Esophagus squamous epithelium (tissue), 5 donors: Measurements from ENCODE around the gene UBE2O. TPM values are rescaled to one million over a fixed set of nuclear protein-coding genes. Genes with fewer than 3 reads are reported as not detected.

Experiments
- DNase-seq: peaks from one replicate; lab custom pipeline; 2025; lab: John Stamatoyannopoulos, UW
- H3K27ac ChIP-seq, 4 donors: fragments of 200-600 bp; sonication (generic); one replicate each; pipeline ENCODE4 v1.5.1; 2016 to 2019; ENCODE audit warnings: mild to moderate bottlenecking in 1 of 4
- H3K27me3 ChIP-seq, 4 donors: fragments of 200-600 bp; sonication (generic); 1 replicate in 3 of 4; 2 replicates in 1 of 4; pipeline versions ENCODE4 v1.5.1 to v1.6.0; 2017 to 2021; ENCODE audit warnings: antibody characterized with exemption in 1 of 4
- H3K36me3 ChIP-seq, 3 donors: fragments of 200-600 bp; sonication (generic); one replicate each; pipeline ENCODE4 v1.5.1; 2016 to 2019
- H3K4me1 ChIP-seq, 3 donors: fragments of 200-600 bp; sonication (generic); one replicate each; pipeline ENCODE4 v1.5.1; 2017 to 2019
- H3K4me3 ChIP-seq, 4 donors: fragments of 200-600 bp; sonication (generic); 1 replicate in 3 of 4; 2 replicates in 1 of 4; pipeline ENCODE4 v1.5.1; 2016 to 2019; ENCODE audit warnings: mild to moderate bottlenecking in 2 of 4, moderate library complexity in 1 of 4
- H3K9me3 ChIP-seq, 3 donors: fragments of 200-600 bp; sonication (generic); one replicate each; pipeline ENCODE4 v1.5.1; 2016 to 2019
- POLR2A ChIP-seq, 4 donors: fragments of 450-650 bp; IDR thresholded peaks; one replicate each; pipeline ENCODE4 v1.6.1; 2017; ENCODE audit warnings: antibody characterized with exemption in 4 of 4, mild to moderate bottlenecking in 4 of 4, moderate library complexity in 3 of 4
- WGBS, 2 donors: methylation state at CpG; one replicate each; pipeline ENCODE4 v1.1.5; 2018; 5-methylcytosine and 5-hydroxymethylcytosine counted together
- intact Hi-C: fragments of 100-400 bp; cut with DNase I; formaldehyde crosslinking; loops from one replicate; pipeline ENCODE4 v1.15.0; 2022
- total RNA-seq, 4 donors: library from RNA; depleted of rRNA; stranded (reverse); fragments of >200 nt; gene quantifications; one replicate each; pipeline ENCODE4 v1.1.0, GENCODE V29; 2016
- TF ChIP-seq, protein P1 (sequence below), 6 experiments: fragments of 450-650 bp in 4 of 6; fragments of 200-600 bp in 2 of 6; sonication (generic) in 2 of 6; IDR thresholded peaks; one replicate each; pipeline ENCODE4 v1.5.1; 2016 to 2019; ENCODE audit warnings: antibody characterized with exemption in 6 of 6, mild to moderate bottlenecking in 4 of 6, moderate library complexity in 4 of 6
- donor health status: DM: yes; HTN: yes; CAD: no.

Gene UBE2O
- total RNA-seq, 4 donors from 2014 or later: 11.9 to 19.8 (median 16.3) TPM

DNA sequence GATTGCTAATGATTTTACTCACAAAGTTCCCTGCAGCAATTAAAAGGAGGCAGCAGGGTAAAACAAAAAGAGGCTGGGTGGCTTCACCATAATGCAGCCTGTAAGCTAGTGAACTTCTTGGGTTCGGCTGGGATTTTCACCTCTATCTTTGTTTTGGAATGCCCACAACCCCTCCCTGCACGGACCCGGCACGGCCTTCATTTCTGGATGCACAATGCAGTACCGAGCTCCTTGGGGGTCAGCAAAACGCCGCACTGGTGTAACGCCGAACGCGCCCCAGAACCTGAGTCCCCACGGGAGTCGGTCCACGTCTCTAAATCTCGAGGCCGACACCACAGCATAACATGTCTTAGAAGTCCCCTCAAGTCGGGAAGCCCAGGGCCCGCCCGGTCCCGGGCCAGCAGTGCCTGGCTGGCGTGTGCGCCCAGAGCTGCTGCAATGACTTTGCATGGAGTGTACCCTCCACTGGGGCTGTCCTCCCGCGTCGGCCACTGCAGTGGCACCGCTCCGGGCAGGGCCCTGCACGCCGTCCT lies 759 bp downstream of the UBE2O start:
- no peaks in the 10 kb centered on the region for H3K27me3 ChIP-seq
- H3K27ac ChIP-seq: peak overlapping the region in 3 of 4 donors; percentile 77 to 86 (median 80)
- H3K36me3 ChIP-seq: no peaks in the 10 kb centered on the region
- 2% methylated on average over 4 to 5 of the region's 29 CpGs for WGBS, 2 donors
- DNase-seq: no peak
- H3K4me3 ChIP-seq: peak overlapping the region; percentile 65 to 91 (median 89)
- H3K9me3 ChIP-seq: no peaks in the 10 kb centered on the region
- peaks cover 16 to 35% (median 17%) of the 10 kb centered on the region in 3 donors for H3K4me1 ChIP-seq
- no peak for TF ChIP-seq POLR2A (IDR thresholded peaks at IDR 0.05)
- TF ChIP-seq, protein P1, sequence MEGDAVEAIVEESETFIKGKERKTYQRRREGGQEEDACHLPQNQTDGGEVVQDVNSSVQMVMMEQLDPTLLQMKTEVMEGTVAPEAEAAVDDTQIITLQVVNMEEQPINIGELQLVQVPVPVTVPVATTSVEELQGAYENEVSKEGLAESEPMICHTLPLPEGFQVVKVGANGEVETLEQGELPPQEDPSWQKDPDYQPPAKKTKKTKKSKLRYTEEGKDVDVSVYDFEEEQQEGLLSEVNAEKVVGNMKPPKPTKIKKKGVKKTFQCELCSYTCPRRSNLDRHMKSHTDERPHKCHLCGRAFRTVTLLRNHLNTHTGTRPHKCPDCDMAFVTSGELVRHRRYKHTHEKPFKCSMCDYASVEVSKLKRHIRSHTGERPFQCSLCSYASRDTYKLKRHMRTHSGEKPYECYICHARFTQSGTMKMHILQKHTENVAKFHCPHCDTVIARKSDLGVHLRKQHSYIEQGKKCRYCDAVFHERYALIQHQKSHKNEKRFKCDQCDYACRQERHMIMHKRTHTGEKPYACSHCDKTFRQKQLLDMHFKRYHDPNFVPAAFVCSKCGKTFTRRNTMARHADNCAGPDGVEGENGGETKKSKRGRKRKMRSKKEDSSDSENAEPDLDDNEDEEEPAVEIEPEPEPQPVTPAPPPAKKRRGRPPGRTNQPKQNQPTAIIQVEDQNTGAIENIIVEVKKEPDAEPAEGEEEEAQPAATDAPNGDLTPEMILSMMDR (IDR thresholded peaks at IDR 0.05): no peak
- intact Hi-C loops: no loop called here

DNA sequence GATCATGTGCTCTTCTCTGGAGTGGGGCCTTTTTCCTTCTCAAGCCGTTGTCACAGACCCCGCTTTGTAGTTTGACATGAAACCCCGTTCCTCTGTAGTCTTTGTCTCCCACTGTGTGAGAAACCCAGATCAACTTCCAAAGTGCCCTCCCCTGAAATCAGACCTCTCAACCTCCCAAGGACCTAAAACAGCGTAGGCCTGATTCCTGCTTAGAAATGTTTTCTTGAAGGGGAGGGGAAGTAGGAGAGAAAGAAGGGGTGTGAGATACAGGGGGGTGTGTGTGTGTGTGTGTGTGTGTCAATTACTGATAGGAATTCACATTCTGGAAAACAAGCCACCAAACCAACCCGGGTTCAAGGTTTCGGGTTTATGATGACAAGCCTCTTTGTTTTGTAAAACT lies 1.4 kb downstream of the UBE2O start:
- intact Hi-C loops: no loop called here
- TF ChIP-seq, protein P1 (IDR thresholded peaks at IDR 0.05): no peak
- no peak for TF ChIP-seq POLR2A (IDR thresholded peaks at IDR 0.05)

DNA sequence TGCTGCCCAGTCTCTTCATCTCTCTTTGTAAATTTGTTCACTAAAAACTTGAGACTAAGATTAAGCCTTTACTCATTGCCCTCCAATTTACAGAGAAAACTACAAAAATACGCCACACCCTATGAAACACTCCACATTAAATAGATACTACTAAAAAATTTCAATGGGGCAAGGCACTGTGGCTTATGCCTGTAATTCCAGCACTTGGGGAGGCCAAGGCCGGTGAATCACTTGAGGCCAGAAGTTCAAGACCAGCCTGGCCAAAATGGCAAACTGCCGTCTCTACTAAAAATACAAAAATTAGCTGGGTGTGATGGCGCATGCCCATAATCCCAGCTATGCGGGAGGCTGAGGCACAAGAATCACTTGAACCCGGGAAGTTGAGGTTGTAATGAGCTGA lies 3.8 kb downstream of the UBE2O start:
- DNase-seq: no peak
- peaks cover 21 to 55% (median 24%) of the 10 kb centered on the region in 3 donors for H3K4me1 ChIP-seq
- H3K27ac ChIP-seq: no peak overlapping the region
- H3K9me3 ChIP-seq: no peaks in the 10 kb centered on the region
- intact Hi-C loops: no loop called here
- 91 to 97% methylated on average over 6 of the region's 6 CpGs for WGBS, 2 donors
- no peak overlapping the region for H3K4me3 ChIP-seq
- no peaks in the 10 kb centered on the region for H3K36me3 ChIP-seq
- TF ChIP-seq POLR2A (IDR thresholded peaks at IDR 0.05): no peak
- TF ChIP-seq, protein P1 (IDR thresholded peaks at IDR 0.05): no peak
- no peaks in the 10 kb centered on the region for H3K27me3 ChIP-seq

More for the DNA sequence above, 1.4 kb downstream of the UBE2O start:
- H3K9me3 ChIP-seq: no peaks in the 10 kb centered on the region
- H3K27me3 ChIP-seq: no peaks in the 10 kb centered on the region
- no peaks in the 10 kb centered on the region for H3K36me3 ChIP-seq
- H3K27ac ChIP-seq: no peak overlapping the region
- H3K4me1 ChIP-seq: peaks cover 19 to 42% (median 19%) of the 10 kb centered on the region in 3 donors
- peak overlapping the region in 1 of 4 donors; percentile 87 for H3K4me3 ChIP-seq
- WGBS, 2 donors: 75% methylated on average over 6 of the region's 6 CpGs
- DNase-seq: no peak

DNA sequence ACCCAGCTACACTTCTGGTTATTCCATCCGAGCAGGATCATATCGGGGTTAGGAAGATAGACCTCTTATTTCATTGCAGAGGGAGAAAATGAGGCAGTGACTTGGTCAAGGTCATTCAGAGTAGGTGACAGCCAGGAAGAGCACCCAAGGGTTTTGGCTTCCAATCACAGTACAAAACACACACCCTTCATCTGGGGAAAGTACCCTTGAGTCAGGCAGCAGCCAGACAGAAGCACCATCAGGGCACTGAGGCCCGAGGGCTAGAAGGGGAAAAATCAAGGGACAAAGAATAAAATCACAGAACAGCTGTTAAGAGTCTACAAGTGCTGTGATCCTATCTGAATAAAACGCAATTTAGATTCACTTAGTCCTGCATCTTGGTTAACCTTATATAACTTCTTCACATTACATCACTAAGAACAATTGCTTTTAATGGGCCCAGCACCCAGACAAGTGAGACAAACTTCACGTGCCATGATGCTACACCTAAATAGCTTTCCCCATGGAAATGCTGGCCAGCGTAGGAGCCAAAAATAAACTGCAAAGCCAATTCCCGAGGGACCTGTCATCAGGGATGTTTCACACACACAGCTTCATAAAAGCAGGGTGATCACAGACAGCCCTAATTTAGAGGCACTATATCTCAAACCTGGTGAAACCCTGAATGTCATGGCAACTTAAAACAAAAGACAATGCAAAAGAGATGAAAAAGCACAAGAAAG lies 4.9 kb downstream of the UBE2O start:
- H3K4me1 ChIP-seq: peaks cover 21 to 55% (median 24%) of the 10 kb centered on the region in 3 donors

More for the DNA sequence above, 4.9 kb downstream of the UBE2O start:
- TF ChIP-seq, protein P1 (IDR thresholded peaks at IDR 0.05): no peak
- no peak for TF ChIP-seq POLR2A (IDR thresholded peaks at IDR 0.05)
- Histone ChIP-seq H3K27ac (no peak overlapping the region), H3K27me3 (no peaks in the 10 kb centered on the region), H3K36me3 (no peaks in the 10 kb centered on the region), H3K9me3 (no peaks in the 10 kb centered on the region), H3K4me3 (no peak overlapping the region)
- WGBS, 2 donors: 39 to 60% methylated on average over 5 of the region's 7 CpGs
- DNase-seq: no peak
- intact Hi-C loops: no loop called here
